HG02759 (cell line): ENCODE results near the gene RELT.

Experiments
- ATAC-seq: cut with Tn5 transposase; IDR thresholded peaks from one replicate; pipeline ENCODE4 v1.9.1; 2021; ENCODE audit warnings: mild to moderate bottlenecking, moderate library complexity; ENCODE audit not compliant: unreplicated experiment

The RELT gene

DNA sequence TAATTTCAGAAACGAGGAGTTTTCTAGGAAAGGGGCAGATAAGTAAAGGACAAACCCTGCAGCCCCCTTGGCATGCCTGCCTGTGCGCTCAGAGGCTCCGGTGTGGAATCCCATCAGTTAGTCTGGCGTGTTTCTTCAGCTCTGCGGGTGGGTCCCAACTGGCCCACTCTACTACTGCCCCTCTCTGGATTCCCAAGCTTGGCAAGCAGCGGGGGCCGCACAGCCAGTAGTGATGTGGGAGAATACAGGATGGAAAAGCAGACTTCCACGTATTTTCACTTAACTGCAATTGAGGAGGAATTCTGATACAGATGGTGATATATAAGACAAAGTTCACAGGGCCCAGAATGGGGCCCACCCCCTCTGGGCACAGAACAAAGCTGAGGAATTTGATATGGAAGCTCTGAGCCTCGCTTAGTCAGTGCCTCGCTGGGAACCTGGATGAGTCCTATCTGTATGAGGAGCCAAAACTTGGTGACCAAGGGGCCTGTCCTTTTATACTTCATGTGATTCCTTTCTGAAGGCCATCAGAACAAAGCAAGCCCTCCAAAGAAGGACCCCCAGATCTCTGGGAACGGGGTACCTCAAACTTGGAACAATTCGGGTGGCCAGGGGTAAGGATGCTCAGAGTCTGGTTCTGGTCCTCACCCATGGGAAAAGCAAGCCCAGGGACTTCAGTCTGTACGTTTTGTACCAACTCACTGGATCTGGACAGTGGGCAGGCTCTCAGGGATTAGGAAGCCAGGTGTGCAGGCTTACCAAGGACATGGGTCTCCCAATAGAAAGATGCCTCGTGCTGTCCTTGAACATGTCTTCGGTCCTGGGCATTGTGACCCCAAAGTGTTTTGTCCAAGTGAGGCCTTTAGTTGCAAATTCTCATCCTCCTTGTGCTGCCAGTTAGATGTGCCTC is 26.0 kb downstream of the RELT start:
- no peak for ATAC-seq

DNA sequence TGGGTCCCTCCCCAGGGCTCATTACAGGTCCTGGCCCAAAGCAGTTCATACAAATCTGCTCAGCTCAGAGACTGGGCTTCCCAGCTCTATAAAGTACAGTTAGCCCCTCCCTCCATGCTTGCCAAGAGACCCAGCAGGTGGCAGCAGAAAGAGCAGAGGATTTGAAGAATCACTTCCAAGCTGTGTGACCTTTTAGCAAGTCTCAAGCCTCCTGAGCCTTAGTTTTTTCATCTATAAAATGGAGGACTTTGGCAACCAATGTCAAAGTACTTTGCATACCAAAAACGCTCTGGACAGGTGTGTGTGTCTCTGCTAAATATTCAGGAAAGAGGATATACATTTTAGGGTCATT is 26.6 kb downstream of the RELT start:
- no peak for ATAC-seq

DNA sequence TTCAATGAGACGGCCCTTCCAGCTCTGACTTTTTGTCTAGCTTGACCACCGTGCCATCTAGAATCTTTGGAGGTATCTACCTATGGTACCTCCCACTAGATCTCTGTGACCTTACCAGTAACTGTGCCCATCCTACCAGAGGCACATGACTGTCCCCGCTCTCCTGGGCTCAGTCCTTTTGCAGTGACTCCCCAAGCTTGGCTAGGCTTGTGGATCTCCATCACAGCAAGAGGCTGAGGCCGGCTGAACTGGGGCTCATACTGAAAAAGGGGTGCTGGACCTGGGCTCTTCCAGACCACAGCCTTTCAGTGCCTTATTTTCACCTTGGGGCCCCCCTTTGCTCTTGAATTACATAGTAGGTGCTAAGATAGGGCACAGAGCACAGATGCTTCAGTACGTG is 27.3 kb downstream of the RELT start:
- ATAC-seq: no peak

DNA sequence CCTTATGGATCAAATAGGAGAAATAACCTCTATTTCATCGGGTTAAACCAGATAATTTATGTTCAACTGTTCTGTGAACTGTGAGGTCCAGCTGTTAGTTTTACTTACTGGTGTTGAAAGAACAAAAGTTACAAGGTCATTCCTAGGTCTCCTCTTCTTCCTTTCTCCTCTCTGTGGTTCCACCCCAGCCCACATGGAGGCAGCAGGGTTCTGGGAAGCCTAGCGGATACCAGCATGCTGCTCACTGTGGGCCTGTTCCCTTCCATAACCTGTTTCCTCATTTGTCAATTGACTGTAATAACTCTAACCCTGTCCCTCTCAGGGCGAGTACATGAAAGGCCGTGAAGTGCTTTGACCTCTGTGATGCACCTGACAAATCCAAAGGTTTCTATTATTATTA is 27.8 kb downstream of the RELT start:
- no peak for ATAC-seq

DNA sequence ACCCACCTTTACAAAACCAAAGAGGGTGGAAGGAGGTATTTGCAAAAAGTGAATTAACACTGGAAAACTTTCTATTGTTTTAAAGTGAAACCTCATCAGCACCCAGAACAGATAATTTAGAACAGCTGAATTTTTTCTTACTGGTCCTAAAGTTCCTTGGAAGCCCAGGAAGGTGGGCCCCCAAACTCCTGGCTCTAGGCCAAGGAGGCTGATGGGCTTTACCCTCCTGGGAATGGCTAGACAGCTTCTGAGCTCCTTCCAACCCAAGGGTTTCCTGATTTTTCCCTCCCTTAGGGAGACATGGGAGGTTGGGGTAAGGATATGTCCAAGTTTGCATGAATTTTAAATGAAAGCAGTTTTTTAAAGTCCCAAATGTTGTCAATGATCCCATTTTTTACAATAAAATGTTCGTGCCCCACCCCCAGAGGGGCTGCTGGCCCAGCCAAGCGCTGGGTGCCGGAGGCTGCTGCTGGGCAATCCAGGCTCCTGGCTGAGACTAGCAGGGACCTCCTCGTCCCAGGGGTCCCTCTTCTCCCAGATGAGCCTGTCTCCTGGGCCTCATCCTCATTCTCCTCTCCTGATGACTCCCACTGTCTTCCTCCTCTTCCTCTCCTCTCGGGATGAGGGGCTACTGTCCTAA is 28.4 kb downstream of the RELT start:
- ATAC-seq: no peak

DNA sequence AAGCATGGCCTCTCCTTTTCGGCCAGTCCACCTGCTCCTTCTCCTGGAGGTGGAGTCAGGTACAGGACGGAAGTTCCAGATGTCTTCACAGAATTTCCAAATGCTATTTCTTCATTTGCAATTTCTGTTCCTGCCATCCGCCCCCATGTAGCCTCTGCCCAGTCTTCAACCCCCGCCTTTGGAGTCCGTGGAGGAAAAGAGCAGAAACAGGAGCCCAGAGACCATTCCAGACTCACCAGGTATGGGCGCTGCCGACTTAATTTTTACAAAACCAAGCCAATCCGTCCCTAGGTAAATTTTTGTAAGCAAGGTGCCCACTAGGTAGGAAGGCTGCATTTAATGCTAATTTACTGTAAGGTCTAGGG is 28.9 kb downstream of the RELT start:
- no peak for ATAC-seq

DNA sequence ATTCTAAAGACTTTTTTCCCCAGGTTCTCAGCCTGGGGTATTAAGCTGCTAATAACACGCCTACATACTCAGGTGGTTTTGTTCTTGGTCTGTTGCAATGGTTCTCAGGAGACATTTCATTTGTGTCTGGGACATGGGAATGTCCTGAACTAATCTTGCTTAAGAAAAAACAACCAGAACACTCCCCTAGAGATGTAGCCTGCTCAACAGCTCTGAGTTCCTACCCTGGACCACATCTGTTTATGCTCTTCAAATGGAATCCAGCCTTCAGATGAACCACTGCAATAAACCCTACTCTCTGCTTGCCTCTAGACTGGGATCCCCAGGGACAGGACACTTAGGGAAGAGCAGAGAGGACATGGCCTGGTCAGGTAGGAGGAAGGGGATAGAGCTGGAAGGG is 29.9 kb downstream of the RELT start:
- ATAC-seq: no peak

DNA sequence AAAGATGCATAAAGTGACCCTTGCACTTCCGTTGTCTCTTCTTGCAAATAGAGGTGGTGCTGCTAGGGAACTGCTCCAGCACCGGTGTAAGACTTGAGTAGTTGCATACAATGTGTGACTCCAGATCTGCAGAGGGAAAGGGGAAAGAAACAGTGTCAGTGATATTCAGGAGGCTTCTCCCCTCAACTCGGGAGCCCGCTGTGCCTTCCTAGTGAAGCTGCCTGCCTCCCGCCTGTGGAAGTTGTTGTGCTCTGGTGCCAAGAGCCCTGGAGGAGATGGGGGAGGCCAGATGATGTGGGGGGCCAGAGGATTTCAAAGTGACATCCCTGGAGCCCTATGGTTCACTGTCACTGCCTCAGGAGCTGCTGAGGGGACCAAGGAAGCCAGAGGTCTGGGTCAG is 30.4 kb downstream of the RELT start:
- ATAC-seq: no peak

DNA sequence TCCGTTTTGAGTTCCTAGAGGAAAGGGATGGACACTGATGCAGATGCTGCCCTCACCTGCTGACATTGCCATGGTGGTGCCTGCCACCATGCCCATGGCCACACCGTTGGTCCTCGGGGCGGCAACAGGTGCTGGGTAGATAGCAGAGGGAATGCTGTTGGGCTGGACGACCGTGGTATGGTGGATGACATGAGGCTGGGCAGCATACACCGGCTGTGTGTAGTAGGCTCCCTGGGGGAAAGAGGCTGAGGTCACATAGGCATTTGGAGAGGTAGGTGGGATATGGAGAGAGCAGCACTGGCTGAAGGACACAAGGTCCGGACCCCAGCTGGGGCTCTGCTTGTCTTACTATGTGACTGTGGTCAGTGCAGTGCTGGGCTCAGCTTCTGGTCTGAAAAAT is 33.2 kb downstream of the RELT start:
- no peak for ATAC-seq

DNA sequence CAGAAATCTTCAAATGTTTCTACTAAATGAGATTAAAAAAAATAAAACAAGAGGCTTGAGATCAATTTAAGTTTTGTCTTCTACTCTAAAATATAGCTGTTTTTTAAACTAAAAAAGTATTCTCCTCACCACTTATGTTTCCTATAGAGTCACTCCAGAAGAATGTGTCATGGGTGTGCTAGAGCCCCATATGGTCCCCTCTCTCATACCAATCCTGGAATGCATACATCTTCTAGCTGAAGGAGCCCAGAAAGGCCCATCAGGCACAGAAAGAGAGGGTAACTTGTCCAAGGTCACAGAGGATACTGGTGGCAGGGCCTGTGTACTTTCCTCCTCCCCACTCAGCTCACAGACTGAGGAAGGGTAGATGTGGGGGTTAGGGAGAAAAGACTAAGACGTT is 34.4 kb downstream of the RELT start:
- no peak for ATAC-seq

DNA sequence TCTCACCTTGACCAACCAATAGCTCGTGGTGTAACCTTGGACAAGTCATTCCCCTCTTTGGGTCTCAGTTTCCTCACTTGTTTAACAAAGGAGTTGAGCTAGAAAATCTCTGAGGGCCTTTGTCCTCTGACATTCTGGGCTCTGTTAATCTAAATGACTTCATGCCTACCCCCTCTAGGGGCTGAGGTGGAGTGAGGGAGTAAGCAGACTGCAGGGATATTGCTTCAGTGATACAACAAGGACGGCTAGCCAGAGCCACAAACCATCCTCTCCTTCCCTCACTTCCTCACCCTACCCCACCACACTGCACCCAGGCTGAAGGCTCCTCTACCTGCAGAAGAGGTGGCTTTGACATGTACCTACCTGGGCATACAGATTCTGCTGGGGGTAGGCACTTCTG is 34.8 kb downstream of the RELT start:
- no peak for ATAC-seq

DNA sequence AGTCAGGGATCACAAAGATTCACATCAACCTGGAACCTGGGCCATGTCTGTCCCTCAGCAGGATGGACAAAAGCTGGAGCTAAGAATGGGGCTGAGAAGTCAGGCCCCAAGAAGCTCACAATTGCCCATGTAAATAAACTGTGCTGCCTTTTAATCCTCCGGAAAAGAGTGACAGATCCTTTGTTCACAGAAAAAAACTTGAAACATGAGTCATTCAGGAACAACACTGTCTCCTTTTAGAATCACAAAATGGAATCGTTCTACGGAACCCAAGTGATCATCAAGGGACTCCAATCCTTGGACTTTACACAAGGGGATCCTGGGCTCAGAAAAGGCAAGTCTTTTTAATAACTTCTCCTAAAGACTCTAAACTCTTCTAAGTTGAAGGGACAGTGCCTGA is 36.1 kb downstream of the RELT start:
- ATAC-seq: no peak

DNA sequence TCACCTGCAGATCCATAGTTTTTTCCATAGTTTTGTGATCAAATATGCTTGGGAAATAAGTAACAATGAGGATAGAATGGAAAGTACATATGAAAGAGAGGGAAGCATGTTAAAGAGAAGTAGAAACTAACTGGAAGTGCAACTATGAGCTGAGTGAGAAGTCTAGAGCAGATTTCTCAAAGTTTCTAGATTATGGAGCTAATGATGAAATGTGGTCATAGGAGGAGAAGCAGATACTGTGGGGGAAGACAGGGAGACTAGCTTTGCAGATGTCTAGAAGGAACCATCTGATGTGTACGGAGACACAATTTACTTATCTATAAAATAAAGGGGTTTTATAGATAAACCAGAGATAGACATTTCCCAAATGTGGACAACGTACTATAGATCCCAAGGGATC is 37.1 kb downstream of the RELT start:
- no peak for ATAC-seq

DNA sequence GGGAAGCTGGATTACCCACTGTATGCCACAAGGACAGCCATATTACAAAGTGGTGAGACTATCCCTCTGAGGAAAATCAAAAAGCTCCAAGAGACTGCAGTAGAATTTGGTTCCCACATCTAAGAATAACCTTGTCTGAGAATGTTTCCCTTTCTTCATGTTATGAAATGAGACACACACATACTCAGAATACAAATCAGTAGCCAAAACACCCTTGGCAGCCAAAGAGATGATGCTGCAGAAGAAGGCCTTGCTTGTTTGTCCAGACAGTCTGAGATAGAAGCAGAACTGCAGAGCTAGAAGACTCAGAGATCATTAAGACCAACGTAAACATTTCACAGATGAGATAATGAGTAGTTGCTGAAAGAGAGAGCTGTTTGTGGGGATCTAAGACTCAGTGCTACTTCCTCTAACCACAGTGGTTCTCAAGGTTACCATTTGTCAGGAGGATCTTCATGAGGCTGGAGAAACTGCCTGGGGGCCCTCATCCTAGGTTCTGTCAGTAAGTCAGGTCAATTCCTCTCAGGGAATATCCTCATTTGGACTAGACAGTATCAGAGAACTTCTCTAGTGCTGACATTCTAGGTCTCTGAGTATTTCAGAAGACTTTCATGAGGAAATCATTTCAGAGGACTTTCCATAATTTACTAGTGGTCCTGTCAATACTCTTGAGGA is 38.9 kb downstream of the RELT start:
- no peak for ATAC-seq

DNA sequence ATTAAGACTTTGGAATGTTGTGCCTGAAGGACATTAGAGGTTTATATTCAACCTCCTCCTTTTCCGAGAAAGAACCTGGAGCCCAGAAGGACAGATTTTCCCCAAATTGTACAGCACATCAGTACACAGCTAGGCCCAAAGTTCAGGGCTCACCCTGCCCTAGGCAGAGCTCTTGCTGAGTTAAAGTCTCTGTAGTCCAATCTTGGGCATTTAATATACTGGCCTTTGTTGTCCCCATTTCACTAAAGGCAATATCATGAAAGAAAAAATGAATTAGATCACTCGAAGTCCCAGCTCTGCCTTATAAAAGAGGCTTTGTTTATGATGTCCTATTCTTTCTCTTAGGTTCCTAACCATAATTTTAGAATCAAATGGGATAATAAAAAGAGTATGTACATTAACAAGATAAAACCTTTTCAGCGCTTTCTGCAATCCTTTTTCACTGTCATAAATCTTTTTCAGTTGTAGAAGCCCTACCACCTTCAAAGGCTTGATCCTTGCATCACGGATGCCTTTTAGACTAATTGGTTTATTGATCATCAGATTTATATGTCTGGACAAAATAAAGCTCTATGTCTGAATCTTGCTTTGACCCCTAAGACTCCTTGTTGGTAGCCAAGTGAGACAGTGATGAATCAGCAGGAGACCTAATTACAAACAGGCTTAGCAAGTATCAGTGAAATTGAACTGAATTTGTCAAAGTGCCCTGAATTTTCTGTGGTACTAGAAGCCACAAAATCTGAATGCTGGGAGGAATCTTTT is 39.8 kb downstream of the RELT start:
- no peak for ATAC-seq

DNA sequence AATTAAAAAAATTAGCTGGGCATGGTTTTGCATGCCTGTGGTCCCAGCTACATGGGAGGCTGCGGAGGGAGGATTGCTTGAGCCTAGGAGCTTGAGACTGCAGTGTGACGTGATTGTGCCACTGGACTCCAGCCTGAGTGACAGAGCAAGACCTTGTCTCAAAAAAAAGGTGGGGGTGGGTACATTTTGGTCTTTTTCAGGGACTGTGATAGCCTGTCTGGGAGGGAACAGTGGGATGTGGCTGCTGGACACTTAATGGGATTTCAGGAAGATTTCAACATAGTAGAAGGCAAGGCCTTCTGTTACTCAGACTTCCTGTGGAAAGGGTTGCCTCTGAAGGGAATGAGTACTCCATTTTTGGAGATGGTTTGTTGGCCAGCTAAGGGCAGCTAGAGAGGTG is 40.6 kb downstream of the RELT start:
- ATAC-seq: no peak

DNA sequence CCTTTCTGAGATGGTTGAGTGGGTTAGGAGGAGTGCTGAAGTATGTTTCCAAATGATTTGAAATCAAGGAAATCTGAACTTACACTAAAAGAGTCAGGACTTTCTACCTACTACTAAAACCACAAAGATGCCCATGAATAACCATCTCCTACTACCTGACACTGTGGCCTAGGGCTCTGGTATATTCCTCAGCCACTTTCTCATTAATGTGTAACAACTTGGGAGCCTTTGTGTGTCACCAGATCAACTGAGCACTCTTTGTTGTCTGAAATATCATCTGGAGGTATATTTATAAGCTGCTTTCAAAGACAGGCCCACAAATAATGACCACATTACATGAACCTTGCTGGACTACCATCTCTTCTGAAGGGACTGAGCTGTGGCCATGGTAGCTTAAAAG is 43.9 kb downstream of the RELT start:
- ATAC-seq: no peak

DNA sequence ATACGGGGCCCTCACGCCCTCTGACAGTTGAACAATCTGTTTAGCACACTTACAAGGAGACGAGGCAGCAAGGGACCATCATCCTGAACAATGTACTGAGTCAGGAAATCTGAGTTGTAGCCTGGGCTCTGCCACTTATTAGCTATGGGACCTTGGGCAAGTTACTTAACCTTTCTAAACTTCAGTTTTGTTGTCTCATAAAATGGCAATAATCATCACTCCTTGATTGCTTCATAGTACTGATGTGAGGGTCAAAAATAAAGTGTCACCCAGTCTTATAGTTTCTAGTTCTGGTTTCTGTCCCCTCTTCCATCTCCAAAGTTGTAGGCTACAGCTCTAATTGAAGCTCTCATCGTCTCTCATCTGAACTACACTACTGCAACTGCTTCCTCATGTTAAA is 46.7 kb downstream of the RELT start:
- ATAC-seq: no peak

DNA sequence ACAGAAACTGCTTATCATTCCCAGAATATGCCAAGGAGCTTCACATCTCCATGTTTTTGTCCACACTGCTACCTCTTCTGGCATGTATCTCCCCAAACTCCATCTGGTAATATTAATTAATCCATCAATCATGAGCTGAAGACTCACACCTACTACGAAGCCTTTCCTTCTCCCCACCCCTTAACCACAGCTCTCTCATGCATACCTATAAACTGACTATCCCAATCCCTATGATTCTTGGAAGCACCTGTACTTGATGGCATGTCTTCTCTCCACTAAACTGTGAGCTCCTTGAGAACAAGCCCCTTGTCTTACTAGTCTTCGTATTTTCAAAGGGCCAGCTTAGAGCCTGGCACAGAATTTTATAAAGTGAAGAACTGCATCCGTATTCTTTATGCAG is 47.3 kb downstream of the RELT start:
- ATAC-seq: no peak

DNA sequence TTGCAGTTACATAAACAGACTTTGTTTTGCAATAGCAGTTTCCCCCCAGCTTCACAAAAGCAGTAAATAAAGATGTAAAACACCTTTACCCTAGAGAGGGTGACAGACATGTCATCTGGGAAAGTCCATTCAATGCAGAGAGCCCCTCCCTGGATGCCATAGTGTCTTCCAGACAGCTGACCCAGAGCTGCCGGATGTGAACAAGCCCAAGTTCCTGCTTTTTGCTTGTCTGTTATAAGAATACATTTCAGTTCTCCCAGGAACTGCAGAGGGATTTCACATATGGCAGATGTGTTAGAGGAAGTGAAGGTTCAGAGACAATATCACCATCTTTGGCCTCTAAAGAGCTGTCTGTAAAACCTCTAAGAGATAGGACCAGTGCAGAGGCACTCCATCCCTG is 48.9 kb downstream of the RELT start:
- no peak for ATAC-seq

DNA sequence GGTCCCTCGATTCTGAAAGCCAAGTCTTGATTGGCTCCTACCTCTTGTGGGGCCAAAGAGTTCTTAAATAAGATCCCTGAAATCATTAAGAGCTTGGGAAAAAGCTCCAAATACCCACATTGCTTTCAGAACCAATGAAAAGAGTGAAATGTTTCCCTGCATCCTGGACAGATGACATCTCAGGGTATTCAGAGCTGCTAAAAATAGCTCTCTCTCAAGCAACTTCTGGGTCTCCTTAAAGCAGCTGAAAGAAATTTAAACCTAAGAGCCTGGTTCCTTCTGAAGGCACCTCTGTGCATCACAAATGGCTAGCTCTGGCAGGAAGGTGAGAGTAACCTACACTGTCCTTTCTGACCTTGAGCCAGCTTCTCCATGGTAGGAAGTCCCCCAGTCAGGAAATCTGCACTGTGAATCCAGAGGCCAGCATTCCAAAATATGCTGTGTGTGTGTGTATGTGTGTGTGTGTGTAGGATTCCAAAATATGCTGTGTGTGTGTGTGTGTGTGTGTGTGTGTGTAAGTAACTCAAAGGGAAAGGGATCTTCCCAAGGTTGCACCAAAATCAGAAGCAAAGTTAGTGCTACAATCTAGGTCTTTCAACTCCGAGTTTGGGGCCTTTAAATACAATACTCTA is 50.1 kb downstream of the RELT start:
- no peak for ATAC-seq
